Colon (tissue), 2 donors: ENCODE measurements around the gene MCAM.

Experiments
- FAIRE-seq: peaks from 2 replicates; lab custom pipeline; 2012; peaks lifted over from hg19 to GRCh38; lab: Jason Lieb, UNC
- donor health status: control.
- donor health status: control.

The MCAM gene

DNA sequence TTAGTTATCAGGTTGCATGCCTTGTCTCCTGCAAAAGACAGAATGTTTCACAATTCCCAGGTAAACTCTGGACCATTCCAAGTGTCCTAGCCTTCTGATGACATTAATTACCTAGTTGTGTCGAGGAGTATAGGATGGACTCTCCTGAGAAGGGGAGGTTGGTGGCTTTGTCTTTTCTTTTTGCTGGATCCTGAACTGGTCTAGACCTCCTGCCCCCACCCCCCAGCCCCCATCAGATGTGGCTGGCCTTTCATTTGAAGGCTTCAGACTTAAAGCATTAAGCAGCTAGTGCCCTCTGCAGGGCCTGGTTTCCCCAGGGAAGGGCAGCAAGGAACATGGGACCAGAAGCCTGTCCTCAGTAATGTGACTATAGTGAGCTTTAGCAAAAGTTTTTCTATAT lies 9.7 kb downstream of the MCAM start:
- no peak for FAIRE-seq

DNA sequence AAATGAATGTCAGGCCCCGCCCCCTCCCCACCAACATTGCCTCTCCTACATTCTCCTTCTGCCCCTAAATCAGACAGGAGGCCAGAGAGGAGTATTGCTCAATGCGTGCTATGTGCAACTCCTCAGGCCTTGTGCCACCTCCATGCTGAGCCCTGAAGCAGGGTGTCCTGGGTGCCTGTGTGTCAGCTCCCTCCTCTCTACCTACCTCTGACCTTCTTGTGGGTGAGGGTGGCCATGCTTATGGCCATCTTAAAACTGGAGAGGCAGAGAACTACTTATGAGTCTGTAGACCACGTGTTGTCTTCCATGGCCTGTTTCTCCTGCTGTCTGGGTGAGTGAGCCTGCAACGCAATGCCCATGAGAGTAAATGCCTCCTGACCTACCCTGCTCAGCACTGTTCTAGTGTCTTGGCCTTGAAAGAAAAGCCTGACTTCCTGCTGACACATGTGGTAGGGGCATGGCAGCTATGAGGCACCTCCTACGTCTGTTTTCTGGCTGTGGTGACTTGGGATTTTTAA lies 10.5 kb downstream of the MCAM start:
- FAIRE-seq, result no peak

DNA sequence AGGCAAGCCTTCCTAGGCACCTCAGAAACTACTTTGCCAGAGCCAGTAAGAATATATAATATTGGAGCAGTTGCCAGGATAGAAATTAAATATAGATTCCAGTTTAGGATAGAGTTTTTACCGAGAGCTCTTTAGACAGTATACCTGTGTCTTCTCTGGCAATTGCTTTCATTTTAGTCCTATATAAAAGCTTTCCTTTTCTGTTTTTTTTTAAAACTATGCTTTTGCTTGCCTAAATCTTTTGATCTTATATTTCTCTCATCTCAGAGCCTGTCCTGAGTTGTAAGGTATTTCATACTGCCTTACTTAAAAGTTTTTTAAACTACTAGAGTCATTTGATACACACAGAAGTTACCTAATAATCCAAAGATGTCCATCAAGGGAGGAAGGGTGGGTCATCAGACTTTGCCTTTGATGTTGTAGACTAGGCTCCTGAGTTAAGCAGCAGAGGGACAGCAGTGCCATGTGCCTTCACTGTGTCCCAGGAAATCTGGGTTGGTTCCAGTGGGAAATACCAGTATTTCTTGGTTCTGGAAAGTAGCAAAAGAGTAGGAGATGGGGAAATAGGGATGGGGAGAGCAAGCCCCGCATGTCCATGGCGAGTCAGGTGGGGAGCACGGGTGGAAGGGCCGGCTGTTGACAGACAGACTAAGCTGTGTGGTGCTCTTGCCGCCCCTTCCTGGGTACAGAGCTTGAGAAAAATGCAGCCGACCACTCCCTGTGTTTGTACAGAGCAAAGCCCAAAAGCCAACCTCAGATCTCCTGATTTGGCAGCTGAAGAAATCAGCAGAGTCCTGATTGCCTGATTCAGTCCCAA lies 11.2 kb downstream of the MCAM start:
- FAIRE-seq, result no peak

DNA sequence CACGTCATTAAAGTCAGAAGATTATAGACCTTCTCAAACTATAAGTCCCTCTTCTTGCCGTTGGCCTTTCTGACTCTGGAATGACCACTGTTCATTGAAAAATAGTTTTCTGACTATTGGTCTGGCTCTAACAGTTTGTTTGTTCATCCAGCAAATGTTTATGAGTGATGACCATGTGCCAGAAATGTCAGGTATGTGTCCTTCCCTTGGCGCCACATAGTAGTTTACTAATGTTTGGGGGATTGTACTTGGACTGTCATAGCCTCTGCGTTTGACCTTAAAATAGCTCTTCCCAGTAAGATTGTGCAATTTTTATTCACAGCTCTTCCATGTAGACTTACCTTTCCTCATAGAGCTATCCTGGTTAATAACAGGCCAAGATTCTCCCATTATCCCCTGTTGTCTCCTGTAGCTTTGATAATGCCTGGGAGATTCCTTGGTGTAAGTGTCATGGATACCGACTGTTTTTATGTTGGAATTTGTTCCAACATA lies 13.7 kb downstream of the MCAM start:
- FAIRE-seq, result no peak

DNA sequence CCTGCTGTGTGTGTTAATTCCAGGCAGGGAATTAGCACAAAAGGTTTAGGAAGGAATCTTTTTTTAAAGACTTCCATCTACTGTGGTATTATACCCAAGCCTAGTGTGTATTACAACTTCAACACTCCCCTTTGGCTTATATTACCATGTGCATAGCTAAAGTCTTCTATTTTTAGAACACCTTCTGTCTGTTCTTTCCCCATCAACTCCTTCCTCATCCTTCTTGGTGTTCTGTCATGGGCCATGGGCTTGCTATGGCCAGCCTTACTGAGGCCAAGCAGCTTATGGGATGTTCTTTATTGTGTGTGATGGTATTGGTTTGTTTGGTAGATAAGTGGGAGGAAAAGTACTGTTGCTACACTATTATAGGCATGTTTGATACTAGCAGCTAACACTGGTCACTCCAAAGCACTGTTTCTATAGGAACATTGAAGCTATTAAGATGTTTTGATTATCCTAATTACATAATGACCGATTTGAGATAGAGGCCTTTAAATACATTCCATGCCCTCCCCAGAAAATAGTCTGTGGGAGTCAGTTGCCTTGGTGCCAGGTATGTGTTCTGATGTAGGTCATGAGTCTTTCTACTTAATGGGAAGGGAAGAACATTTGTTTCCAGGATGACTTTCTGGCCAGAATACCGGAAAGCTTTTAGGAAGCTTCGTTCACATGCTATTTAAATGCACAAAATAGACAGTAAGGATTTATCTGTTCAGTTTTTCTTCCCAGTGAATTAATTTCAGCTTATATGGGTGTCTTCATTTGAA lies 16.5 kb downstream of the MCAM start:
- FAIRE-seq, result no peak

DNA sequence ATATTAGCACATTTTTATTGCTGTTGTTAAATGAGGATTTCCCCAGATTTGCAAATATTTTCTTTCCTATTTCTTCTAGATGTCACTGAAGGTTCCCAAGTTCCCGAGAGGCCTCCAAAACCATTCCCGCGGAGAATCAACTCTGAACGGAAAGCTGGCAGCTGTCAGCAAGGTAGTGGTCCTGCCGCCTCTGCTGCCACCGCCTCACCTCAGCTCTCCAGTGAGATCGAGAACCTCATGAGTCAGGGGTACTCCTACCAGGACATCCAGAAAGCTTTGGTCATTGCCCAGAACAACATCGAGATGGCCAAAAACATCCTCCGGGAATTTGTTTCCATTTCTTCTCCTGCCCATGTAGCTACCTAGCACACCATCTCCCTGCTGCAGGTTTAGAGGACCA lies 17.5 kb downstream of the MCAM start:
- FAIRE-seq, result no peak

DNA sequence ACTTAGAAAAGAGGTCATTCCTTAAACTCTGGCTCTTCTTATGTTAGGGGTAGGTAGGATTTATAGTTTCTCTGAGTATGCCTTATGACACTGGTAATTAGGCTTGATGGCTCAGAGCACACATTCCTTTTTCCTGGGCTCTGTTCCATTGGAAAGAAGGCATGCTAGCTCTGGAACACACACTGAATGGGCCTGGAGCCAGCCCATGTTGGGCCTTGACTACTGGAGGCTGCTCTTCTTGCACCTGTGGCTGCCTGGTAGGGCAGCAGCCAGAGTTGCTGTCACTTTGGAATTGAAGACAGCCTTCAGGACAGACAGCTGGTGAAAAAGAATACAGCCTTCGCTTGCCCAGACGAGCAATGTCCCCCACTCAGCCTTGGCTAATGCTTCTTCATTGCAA lies 18.2 kb downstream of the MCAM start:
- no peak for FAIRE-seq

DNA sequence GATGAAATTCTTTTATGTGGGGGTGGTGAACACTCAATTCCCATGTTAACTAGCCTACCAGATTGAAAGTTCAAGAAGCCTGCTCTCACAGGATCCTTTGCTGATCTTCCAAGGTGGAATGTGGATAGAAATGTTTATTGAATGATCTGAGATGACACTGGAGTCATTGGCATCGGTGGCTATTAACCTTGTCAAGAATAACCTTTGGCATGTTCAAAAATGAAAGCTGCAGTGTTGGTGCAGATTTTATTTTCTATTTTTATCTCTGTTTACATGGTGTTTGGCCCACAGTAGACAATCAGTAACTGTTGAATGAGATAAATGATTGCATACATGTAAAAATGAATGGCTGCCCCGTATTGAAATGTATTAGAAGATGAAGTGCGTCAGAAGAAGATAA lies 19.0 kb downstream of the MCAM start:
- no peak for FAIRE-seq

DNA sequence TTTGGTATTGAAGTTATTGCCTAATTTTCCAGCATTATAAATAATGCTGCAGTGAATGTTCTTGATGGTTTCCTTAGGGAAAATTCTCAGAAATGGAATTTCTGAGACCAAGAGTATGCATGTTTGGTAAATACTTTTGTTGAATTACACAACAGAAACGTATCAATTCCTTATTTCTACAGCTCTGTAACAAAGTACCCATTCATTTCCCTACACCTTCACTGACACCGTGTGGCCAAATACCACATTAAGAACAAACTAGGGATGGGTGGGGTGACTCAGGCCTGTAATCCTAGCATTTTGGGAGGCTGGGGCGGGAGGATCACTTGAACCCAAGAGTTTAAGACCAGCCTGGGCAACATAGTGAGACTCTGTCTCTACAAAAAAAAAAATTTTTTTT lies 21.8 kb downstream of the MCAM start:
- no peak for FAIRE-seq

DNA sequence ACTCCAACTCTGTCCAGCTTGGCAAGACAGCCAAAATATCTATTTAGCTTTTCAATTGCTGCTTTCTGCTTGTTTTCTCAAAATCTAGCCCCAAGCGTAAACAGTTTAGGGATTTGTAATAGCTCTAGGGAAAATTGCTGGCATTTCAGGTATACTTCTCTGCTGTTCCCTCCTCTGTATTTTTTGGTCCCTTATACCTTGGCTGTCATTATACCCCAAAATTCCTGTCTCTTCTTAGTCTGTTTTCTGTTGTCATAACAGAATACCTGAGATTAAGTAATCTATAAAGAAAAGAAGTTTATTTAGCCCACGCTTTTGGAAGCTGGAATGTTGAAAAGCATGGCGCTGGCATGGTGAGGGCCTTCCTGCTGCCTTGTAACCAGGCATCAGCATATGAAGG lies 23.5 kb downstream of the MCAM start:
- FAIRE-seq, result no peak

DNA sequence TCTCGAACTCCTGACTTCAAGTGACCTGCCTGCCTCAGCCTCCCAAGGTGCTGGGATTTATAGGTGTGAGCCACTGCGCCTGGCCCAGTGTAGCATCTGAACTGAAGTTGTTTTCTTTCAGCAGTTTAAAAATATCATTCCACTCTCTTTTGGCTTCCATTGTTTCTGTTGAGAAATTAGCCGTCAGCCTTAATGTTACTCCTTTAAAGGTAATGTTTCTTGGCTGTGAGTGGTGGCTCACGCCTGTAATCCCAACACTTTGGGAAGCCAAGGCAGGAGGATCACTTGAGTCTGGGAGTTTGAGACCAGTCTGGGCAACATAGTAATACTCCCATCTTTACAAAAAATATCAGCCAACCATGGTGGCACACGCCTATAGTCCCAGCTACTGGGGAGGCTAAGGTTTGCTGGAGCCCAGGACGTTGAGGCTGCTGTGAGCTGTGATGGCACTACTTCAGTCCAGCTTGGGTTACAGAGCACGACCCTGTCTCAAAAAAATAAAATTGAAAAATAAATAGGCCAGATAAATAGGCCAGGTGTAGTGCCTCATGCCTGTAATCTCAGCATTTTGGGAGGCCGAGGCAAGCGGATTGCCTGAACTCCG lies 25.9 kb downstream of the MCAM start:
- no peak for FAIRE-seq

DNA sequence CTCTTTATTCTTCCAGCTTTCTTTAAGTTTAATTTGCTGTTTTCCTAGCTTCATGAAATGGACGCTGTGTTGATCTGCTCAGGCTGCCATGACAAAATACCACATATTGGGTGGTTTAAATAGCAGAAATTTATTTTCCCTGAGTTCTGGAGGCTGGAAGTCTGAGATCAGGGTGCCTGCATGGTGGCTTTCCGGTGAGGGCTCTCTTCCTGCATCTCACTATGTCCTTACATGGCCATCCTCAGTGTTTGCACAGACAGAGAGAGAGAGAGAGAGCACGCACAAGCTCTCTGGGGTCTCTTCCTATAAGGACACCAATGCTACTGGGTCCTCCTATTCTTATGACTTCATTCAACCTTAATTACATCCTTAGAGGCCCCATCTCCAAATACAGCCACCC lies 28.7 kb downstream of the MCAM start:
- no peak for FAIRE-seq

DNA sequence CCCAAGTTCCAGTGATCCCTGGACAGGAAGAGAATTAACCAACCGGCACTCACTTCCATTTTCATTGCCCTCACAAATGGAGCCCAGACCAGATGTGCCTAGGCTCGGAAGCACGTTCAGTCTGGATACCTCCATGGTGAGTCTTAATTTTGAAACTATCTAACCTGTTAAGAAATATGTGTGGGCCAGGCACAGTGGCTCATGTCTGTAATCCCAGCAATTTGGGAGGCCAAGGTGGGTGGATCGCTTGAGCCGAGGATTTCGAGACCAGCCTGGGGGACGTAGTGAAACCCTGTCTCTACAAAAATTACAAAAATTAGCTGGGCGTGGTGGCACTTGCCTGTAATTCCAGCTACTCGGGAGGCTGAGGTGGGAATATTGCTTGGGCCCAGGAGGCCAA lies 31.5 kb downstream of the MCAM start:
- no peak for FAIRE-seq

DNA sequence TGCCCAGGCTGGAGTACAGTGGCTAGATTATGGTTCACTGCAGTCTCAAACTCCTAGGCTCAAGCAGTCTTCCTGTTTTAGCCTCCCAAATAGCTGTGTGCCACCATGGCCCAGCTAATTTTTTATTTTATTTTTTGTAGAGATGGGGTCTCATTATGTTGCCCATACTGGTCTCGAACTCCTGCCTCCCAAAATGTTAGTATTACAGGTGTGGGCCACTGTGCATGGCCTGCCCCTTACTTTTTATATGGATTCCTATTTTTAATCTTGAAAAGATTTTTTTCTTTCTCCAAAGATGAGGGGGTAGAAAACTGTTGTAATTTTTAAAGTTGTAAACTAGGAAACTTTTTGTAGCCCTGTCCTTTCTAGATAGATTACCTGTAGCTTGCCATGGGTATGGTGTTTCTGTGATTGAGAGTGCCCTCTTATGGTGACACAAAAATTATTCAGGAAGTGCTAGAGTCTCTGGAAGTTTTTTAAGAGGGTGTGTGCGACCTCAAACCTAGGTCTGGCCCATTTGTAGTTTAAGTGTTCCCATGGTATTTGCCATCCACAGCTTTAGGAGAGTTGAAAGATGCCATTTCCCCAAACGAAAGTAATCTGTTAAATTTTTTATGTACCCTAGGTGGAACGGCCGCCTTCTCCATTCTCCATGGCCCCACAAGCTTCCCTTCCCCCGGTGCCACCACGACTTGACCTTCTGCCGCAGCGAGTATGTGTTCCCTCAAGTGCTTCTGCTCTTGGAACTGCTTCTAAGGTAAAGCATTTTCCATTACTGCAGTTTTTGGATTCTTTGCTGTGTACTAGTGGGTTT lies 32.4 kb downstream of the MCAM start:
- FAIRE-seq, result no peak

DNA sequence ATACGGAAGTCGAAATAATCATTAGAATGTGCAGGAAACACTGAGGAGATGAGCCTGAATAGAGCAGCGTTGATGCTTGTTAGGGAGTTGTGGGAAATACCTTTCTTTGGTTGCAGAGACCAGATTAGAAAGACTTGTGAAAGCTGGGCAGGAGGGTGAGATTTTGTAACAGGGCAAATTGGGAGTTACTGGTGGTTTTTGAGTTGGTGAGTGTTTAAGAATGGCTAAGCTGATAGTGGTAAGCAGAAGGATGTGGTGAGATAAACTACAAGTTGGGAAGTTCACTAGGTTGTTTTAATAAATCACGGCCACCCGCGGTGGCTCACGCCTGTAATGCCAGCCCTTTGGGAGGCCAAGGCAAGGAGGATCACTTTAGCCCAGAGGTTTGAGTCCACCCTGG lies 34.4 kb downstream of the MCAM start:
- no peak for FAIRE-seq

DNA sequence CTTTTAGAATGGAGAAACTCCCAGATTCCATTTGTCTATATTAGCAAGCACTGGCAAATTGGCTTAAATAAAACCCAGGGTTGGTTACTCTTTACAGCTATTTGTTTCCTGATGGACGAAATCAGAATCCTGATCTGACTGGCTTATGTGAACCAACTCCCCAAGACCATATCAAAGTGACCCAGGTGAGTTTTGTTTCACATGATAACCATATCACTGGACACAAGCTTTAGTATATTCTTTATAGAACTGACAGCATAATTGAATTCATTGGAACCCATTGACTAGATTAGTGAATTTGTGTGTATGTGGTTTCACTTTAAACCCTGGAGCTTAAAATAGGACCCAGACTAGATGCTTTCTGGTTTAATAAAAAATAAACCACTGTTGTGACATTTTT lies 39.3 kb downstream of the MCAM start:
- FAIRE-seq, result no peak

DNA sequence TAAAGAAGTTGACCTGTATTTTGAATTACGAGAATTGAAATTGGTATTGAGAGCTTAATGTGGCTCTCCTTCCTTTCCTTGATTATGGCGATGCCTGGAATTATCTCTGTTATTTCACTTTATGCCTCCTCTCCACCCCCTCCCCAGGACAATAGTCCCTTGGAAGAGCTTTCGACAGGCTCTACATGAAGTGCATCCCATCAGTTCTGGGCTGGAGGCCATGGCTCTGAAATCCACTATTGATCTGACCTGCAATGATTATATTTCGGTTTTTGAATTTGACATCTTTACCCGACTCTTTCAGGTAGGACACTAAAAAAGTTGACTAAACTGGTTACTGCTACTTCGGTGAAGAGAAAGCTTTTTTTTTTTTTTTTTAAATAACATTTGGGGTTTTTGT lies 43.2 kb downstream of the MCAM start:
- FAIRE-seq, result no peak

DNA sequence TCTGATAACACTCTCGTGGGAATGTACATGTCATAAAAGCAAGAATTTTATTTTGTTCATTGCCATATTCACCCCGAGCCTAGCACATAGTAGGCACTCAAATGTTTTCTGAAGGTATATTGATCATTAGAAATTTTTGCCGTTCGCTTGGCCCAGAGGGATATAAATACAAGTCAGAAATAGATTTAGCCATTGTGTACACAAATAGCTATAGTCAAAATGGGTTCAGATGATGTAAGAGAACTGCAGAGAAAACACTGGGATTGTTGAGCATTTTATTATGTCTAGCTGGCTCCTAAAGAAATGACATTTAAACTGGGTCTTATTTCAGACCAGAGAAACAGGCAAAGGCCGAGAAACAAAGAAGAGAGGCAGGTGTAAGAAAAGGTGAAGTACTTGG lies 49.3 kb downstream of the MCAM start:
- FAIRE-seq, result no peak

DNA sequence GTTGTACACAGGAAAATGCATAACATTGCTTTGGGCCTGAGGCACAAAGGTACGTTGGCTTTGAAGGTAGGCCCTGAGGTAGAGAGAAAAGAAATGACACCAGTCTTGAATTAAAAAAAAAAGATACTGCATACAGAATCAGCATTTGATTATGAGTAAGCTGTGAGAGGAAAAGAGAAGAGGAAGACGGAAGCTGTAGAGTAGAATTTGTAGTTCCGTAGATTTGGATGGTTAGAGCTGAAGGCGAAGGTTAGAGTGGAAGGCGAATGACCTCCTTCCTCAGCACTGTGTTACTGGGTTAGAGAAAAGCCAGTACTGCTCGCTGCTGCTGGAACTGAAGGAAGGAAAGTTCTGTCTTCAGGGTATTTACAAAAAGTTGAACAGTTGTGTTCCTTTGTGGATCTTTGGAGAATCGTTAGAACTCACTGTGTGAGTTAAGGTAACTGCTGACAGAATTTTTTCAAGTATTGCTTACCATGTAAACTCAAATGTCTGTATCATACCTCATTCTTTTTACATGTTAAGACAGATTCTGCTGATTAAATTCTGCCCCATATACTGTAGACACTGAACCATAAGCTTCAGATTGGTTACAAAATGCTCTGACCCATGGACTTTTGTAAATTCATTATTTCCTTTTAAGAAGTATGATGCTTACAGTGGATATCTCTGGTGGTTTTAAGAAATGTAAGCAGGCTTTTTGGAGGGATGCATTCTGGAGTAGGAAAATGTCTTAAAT lies 50.2 kb downstream of the MCAM start:
- no peak for FAIRE-seq

DNA sequence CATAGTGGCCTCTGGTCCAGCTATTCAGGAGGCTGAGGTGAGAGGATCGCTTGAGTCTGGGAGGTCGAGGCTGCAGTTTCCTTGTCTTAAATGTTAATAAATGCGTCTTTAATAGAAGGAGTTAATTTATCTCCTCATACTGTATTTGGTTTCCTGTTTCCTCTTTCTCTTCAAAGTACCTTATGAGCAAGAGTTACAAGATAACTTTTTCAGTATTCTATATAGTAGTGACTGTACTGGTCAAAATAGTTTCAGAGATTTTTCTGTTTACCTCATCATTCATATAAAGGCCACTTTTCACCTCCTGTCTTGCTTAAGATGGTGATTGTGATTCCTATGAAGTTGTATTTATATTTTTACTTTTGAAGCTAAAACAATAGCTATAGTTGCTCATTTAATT lies 50.9 kb downstream of the MCAM start:
- FAIRE-seq, result no peak

DNA sequence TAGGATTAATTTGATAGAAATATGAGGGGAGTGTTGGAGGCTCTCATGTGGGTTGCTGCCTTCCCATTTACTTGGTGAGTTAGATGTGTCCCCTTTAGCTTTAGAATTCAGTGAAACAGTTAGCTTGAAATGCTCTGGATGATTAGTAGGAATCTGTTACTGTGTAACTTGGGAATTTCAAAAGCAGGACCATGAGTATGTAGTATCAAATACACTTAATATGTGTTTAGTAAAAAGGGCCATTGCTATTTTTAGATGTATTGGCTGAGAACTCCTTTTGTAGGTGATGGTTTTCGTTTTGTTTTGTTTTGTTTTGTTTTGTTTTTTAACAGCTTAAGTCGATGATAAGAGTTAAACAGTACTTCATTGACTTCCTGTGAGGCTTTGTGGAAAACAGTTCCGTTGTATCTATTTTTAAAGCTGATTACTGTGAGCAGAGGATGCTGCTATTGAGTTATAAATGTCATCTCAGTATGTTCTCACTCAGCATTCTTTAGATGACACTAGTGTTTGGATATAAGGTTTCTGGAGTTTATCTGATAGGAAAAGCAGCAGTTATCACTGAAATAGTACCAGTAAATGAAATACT lies 53.5 kb downstream of the MCAM start:
- FAIRE-seq, result no peak
